GM19023 (cell line): ENCODE results near the gene DNAL4.
A peak's percentile ranks its signal among the peaks of the same experiment; 100 is the strongest.

Source experiments
- ATAC-seq: cut with Tn5 transposase; IDR thresholded peaks from one replicate; pipeline ENCODE4 v1.9.1; 2021; ENCODE audit warnings: mild to moderate bottlenecking, moderate library complexity; ENCODE audit not compliant: unreplicated experiment

The DNAL4 gene

GRCh38 chr22:38760477-38761201 lies 33.3 kb downstream of the DNAL4 start:
- no peak for ATAC-seq

- ATAC-seq: no peak
Observed at GRCh38 chr22:38759005-38759404, 34.9 kb downstream of the DNAL4 start.

GRCh38 chr22:38758276-38758945 lies 35.5 kb downstream of the DNAL4 start:
- ATAC-seq: no peak

GRCh38 chr22:38757464-38757757 lies 36.5 kb downstream of the DNAL4 start:
- ATAC-seq: no peak

- no peak for ATAC-seq
Observed at GRCh38 chr22:38756711-38757463, 37.1 kb downstream of the DNAL4 start.

GRCh38 chr22:38755911-38756532 lies 37.9 kb downstream of the DNAL4 start, which contains the start of gene SUN2:
TSS of gene SUN2 (minus strand) at chr22:38755998. CDS start at chr22:38752628, 3,370 bp downstream.
- peak; percentile 77 for ATAC-seq

- peak; percentile 28 for ATAC-seq
Observed at GRCh38 chr22:38755155-38755910, 38.6 kb downstream of the DNAL4 start.

GRCh38 chr22:38754751-38755154 lies 39.2 kb downstream of the DNAL4 start:
- no peak for ATAC-seq

- ATAC-seq: no peak
Observed at GRCh38 chr22:38753948-38754750, 39.8 kb downstream of the DNAL4 start.

- ATAC-seq: peak; percentile 35
Observed at GRCh38 chr22:38751422-38752346, 42.3 kb downstream of the DNAL4 start.

- ATAC-seq: no peak
Observed at GRCh38 chr22:38751066-38751421, 42.9 kb downstream of the DNAL4 start.

GRCh38 chr22:38750638-38751037 lies 43.3 kb downstream of the DNAL4 start:
- ATAC-seq: no peak

- ATAC-seq: no peak
Observed at GRCh38 chr22:38750104-38750503, 43.8 kb downstream of the DNAL4 start.

GRCh38 chr22:38748487-38749136 lies 45.3 kb downstream of the DNAL4 start:
- no peak for ATAC-seq

GRCh38 chr22:38745676-38746460 lies 48.1 kb downstream of the DNAL4 start:
- no peak for ATAC-seq

GRCh38 chr22:38744981-38745380 lies 49.0 kb downstream of the DNAL4 start:
- no peak for ATAC-seq

- ATAC-seq: no peak
Observed at GRCh38 chr22:38742176-38742942, 51.6 kb downstream of the DNAL4 start.
